ENCODE results near the gene ZNF555.
"Not testable (repeated sequence)": the region's sequence is repeated elsewhere in the genome, so short reads cannot be mapped to it uniquely, and the experiment has no call there.

The ZNF555 gene

GRCh38 chr19:2840794-2841791 lies at the start of gene ZNF555:
ZNF555 (plus strand) TSS chr19:2841475; CDS start chr19:2841573, 98 bp downstream.
- peak; percentile 100 for DNase-seq (ENCODE audit: low spot score)

DNA sequence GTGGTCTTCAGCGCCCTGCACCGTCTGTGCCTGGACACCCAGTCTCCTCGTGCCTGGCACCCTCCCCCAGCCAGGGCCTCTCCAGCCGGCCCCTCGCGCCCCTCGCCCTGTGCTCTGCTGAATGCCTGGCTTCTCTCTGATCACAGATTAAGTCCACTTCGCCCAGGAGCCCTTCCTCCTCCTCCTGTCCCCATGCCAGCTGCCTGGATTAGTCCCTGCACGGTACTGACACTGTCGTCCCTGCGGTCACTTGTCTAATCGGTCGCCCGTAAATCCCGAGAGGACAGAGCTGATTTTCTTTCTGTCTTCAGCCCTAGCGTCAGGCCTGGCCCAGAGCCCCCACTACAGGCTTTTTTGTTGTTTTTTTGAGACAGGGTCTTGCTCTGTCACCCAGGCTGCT lies 49.4 kb upstream of the ZNF555 start:
- DNase-seq (ENCODE audit: low spot score): no peak

DNA sequence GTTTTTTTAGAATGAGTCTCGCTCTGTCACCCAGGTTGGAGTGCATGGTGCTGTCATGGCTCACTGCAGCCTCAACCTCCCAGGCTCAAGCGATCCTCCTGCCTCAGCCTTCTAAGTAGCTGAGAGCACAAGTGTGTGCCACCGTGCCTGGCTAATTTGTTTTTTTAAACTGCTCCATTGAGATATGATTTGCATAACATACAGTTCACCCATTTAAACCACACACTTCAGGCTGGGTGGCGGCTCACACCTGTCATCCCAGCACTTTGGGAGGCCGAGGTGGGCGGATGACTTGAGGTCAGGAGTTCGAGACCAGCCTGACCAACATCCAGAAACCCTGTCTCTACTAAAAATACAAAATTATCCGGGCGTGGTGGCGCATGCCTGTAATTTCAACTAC lies 48.6 kb upstream of the ZNF555 start:
- not testable (repeated sequence) for DNase-seq (ENCODE audit: low spot score)

DNA sequence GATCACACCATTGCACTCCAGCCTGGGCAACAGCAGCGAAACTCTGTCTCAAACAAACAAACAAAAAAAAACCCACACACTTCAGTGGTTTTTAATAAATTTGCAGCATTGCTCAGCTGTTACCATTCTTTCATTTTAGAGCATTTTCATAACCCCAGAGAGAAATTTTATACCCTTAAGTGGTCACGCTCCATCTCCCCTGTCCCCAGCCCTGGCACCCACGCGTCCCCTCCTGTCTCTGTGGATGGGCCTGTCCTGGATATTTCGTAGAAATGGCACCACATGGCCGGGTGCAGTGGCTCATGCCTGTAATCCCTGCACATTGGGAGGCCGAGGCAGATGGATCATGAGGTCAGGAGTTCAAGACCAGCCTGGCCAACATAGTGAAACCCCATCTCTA lies 48.1 kb upstream of the ZNF555 start:
- DNase-seq (ENCODE audit: low spot score): no peak

GRCh38 chr19:2793577-2793976 lies 47.7 kb upstream of the ZNF555 start:
- DNase-seq (ENCODE audit: low spot score): no peak

- no peak for DNase-seq (ENCODE audit: low spot score)
These were observed 45.2 kb upstream of the ZNF555 start for GRCh38 chr19:2795827-2796658.

DNA sequence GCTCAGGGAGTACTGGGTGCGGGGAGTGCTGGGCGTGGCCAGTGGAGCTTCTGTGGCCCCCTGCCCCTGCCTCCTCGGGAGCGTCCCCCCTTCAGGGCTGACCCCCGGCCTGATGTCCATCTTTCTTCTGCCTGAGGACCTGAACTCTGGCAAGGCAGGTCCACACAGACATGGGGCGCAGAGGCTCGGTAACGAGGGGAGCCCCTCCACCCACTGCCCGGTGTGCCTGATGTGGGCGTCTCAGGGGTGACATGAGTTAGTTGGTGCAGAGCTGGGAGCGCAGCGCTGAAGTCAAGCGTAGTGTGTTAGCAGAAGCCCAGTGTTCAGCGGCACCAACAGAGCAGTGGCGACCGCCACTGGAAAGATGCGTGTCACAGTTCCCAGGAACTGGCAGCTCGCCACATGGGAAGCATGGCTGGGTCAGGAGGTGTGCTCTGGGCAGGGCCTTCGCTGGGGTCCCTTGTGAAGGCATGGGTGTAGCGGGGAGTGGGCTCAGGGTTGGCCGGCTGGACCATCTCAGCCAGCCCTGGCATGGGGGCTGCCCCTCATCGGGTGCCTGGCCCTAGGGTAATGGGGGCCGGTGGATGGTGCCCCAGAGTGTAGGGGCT lies 44.5 kb upstream of the ZNF555 start:
- no peak for DNase-seq (ENCODE audit: low spot score)

GRCh38 chr19:2797280-2797679 lies 44.0 kb upstream of the ZNF555 start:
- DNase-seq (ENCODE audit: low spot score): no peak

DNA sequence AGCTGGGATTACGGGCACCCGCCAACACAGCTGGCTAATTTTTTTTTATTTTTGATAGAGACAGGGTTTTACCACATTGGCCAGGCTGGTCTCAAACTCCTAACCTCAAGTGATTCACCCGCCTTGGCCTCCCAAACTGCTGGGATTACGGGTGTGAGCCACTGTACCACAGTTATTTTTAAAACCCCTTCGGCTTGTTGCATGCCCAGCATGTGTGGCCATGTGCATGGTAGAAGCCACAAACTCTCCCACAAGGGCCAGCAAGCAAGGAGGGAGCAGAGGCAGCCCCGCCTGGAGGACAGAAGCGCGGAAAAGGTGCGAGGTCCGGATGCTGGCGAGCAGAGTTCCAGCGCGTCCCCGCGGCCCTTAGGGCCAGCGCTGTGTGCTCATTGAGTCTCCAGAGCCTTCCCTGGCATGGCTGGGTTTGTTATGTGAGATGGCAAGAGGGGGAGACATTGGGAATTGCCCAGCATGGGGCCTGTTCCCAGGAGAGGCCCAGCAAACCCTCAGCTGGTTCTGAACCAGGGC lies 43.1 kb upstream of the ZNF555 start:
- DNase-seq (ENCODE audit: low spot score): no peak

- no peak for DNase-seq (ENCODE audit: low spot score)
These were observed 42.5 kb upstream of the ZNF555 start for GRCh38 chr19:2798733-2799132.

DNA sequence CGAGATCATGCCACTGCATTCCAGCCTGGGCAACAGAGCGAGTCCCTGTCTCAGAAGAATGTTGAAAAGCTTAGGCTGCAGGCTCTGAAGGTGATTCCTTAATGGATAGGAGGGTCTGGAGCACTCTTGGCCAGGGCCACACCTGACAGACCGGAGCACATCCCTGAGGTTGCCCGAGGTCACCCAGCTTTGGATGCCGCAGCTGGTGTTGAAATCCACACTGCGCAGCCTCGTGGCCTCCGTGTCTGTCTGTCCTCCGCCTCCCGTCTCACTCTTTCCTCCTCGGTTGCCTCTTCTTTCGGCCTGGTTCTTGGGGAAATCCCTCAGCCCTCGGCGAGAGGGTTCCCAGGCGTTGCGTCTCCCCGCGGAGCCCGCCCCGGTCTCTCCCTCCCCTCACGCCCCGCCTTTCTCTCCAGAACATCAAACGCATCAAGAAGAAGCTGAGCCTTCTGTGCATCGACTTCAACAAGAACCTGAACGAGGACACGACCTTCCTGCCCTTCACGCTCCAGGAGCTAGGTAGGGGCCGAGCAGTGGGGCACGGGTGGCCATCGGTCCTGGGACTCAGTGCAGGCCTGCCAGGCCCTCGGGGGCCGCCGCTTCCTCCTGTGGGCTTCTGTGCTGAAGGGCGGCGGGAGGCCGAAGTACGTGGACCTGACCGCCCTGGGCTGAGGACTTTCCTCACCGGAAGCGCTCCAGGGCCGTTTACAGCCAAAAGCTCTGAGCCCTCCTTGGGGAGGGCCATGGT lies 41.8 kb upstream of the ZNF555 start:
- no peak for DNase-seq (ENCODE audit: low spot score)

DNA sequence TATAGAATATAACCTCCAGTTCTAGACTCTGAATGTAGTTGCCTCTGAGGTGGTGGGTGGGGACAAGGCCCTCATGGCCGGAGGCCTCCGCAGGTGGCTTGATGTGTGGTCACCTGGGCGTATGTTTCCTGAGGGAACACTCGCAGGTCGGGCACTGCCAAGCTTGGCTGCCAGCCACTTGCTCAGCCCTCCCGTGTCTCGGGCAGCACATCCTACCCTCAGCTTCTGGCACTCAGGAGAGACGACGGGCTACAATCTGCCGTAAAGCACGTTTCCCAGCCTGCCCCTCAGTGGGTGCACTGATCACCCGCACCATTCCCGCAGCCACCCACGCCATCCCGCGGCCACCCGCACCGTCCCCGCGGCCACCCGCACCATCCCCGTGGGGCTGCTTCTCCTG lies 40.8 kb upstream of the ZNF555 start:
- DNase-seq (ENCODE audit: low spot score): no peak

GRCh38 chr19:2802826-2803225 lies 38.4 kb upstream of the ZNF555 start:
- DNase-seq (ENCODE audit: low spot score): no peak

DNA sequence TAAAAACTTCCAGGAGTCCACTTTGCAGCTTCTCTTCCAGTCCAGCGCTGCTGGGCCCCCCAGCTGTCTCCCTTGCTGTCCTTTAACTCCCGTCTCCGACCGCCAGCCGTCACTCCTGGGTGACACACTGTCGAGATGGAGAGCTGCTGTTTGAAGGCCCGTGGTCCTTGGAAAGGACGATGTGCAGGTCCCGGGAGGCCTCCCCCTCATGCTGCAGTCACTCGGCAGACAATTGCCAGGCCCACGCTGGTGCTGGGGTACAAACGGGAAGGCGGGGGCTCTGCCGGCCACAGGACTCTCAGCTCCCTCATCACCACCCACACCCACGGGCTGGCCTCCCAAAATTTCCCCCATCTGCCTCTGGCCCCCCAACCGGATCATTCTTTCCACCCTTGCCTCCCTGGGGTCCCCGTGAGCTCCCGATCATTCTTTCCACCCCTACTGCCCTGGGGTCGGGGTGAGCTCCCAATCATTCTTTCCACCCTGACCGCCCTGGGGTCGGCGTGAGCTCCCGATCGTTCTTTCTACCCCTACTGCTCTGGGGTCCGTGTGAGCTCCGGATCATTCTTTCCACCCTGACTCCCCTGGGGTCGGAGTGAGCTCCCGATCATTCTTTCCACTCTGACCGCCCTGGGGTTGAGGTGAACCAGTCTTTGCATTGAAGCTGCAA lies 37.7 kb upstream of the ZNF555 start:
- DNase-seq (ENCODE audit: low spot score): no peak

DNA sequence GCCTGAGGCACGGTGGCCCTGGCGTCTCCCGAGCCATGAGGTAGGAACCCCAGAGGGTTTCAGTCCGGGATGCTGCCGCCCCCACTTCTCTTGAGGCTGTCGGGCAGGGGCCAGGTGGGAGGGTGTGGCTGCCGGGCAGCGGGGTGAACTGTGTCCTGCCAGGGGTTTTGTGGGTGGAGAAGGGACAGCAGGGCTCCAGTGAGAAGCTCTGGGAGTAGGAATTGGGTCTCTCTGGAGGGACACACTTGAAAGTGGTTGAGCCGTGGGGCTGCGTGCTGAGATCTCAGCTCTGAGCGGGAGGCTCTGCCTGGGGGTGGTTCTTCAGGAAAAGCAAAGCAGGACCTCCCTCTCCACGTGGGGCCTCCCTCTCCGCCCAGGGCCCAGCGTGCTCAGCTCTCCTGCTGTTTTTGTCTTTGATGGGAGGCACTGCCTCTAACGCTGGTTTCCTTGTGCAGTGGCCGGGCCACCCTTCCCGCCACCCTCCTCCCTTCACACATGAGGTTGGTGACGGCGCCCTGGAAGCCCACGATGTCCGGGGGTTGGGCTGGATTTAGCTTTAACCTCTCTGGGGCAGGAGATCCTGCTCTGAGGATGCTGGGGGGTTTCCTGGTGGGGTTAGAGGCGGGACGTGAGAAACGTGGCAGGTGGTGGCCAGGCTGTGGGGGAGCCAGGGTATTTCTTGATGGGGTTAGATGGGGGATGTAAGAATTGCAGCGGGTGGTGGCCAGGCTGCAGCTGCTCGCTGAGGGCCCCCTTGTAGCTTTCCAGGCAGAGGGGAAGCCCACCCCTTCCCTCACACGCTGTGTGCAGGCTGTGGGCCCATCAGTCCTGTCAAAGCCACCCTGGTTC lies 36.9 kb upstream of the ZNF555 start:
- DNase-seq (ENCODE audit: low spot score): no peak

DNA sequence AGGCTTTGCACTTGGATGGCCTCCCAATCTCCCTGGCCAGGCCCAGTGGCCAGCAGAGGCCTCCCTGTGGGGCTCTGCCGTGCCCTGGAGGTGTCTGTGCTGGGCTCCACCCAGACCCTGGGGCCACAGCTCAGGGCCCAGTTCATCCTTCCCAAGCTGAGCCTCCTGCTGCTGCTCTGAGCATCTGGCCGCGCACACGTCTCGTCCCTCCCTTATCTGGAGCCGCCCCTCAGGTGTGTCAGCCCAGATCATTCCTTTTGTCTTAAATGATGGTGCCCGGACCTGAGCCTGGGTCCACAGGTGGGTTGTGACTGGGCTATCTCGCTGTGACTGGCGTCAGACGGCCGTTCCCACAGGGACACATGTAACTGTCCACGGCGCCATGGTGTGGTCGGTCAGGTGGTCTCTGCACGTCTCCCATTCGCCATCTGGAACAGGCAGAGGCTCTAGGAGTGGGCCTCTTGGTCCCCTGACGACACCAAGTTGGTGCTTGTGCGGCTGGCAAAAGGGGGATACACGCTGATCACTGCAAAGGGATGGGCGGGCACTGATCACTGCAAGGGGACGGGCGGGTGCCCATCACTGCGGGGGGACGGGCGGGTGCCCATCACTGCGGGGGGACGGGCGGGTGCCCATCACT lies 35.9 kb upstream of the ZNF555 start:
- DNase-seq (ENCODE audit: low spot score): no peak

GRCh38 chr19:2805991-2806649 lies 35.2 kb upstream of the ZNF555 start:
- DNase-seq (ENCODE audit: low spot score): no peak

- DNase-seq (ENCODE audit: low spot score): no peak
These were observed 34.4 kb upstream of the ZNF555 start for GRCh38 chr19:2806736-2807378.

Data from globus pallidus (tissue), 1 donor.